PC-3 (cell line): ENCODE results near the gene DUSP22. TPM values are rescaled to one million over a fixed set of nuclear protein-coding genes. Genes with fewer than 3 reads are reported as not detected.

Source experiments
- ATAC-seq: fragments of 200-7000 bp; cut with Tn5 transposase; 2 replicates; pipeline ENCODE4 v1.9.1; 2020; ENCODE audit warnings: mild to moderate bottlenecking, moderate library complexity
- BruUV-seq: library from RNA; stranded (reverse); fragments of 400-500 nt; replicated peaks from 2 replicates; lab custom pipeline; 2021; lab: Mats Ljungman, UMichigan
- CTCF ChIA-PET: fragments of 300-600 bp; sonication (Branson Sonifier 250); formaldehyde crosslinking; loops from one replicate; lab custom pipeline; 2022; ENCODE audit warnings: antibody characterized with exemption; lab: Charles Lee
- POLR2A ChIA-PET: fragments of 300-600 bp; sonication (Branson Sonifier 250); formaldehyde crosslinking; loops from one replicate; lab custom pipeline; 2022; ENCODE audit warnings: antibody characterized with exemption; ENCODE audit not compliant: unreplicated experiment; lab: Charles Lee
- DNase-seq: peaks from one replicate; pipeline ENCODE4 v3.0.0-alpha.2; 2015
- H2AFZ ChIP-seq: fragments of 300-600 bp; sonication (generic); 2 replicates; pipeline ENCODE4 v1.6.0; 2016; ENCODE audit warnings: antibody characterized with exemption, low read length
- H3F3A ChIP-seq: fragments of 300-600 bp; sonication (generic); one replicate; pipeline ENCODE4 v1.6.0; 2017; ENCODE audit warnings: antibody characterized with exemption, low read length, control low read depth, mild to moderate bottlenecking; ENCODE audit not compliant: unreplicated experiment
- H3K27ac ChIP-seq: fragments of 300-600 bp; sonication (generic); 2 replicates; pipeline ENCODE4 v1.5.1; 2016; ENCODE audit warnings: mild to moderate bottlenecking, low read length
- H3K27me3 ChIP-seq: fragments of 300-600 bp; sonication (generic); 2 replicates; pipeline ENCODE4 v1.6.1; 2016; ENCODE audit warnings: low read length, mixed read lengths
- H3K36me3 ChIP-seq: fragments of 300-600 bp; sonication (generic); 2 replicates; pipeline ENCODE4 v1.6.1; 2016; ENCODE audit warnings: low read depth, mixed run types, low read length, mixed read lengths
- H3K4me1 ChIP-seq: fragments of 300-600 bp; sonication (generic); 2 replicates; pipeline ENCODE4 v1.5.1; 2016; ENCODE audit warnings: low read length; ENCODE audit not compliant: insufficient read depth
- H3K4me2 ChIP-seq: fragments of 300-600 bp; sonication (generic); 2 replicates; pipeline ENCODE4 v1.6.0; 2016; ENCODE audit warnings: low read length
- H3K4me3 ChIP-seq: fragments of 300-600 bp; sonication (generic); 2 replicates; pipeline ENCODE4 v1.5.1; 2016; ENCODE audit warnings: mild to moderate bottlenecking, low read length, mixed read lengths
- H3K79me2 ChIP-seq: fragments of 300-600 bp; sonication (generic); 2 replicates; pipeline ENCODE4 v1.6.1; 2017; ENCODE audit warnings: low read length, mixed read lengths
- H3K9ac ChIP-seq: fragments of 300-600 bp; sonication (generic); 2 replicates; pipeline ENCODE4 v1.6.0; 2016; ENCODE audit warnings: mild to moderate bottlenecking, low read length
- H3K9me2 ChIP-seq: fragments of 300-600 bp; sonication (generic); replicated peaks from 2 replicates; pipeline ENCODE4 v1.6.1; 2016; ENCODE audit warnings: mixed run types, low read length, mixed read lengths
- H3K9me3 ChIP-seq: fragments of 300-600 bp; sonication (generic); 2 replicates; pipeline ENCODE4 v1.6.1; 2016; ENCODE audit warnings: low read length, mixed read lengths
- H4K20me1 ChIP-seq: fragments of 300-600 bp; sonication (generic); 2 replicates; pipeline ENCODE4 v1.6.1; 2016; ENCODE audit warnings: low read length, mixed read lengths
- CTCF ChIP-seq: fragments of 300-600 bp; sonication (generic); conservative IDR thresholded peaks from 2 replicates; pipeline ENCODE4 v1.5.1; 2017; ENCODE audit warnings: antibody characterized with exemption, low read depth, mild to moderate bottlenecking, low read length
- EZH2 ChIP-seq: fragments of 300-600 bp; sonication (generic); IDR thresholded peaks from one replicate; pipeline ENCODE4 v1.6.1; 2017; ENCODE audit warnings: antibody characterized with exemption, mild to moderate bottlenecking, low read length; ENCODE audit not compliant: unreplicated experiment
- EZH2phosphoT487 ChIP-seq: fragments of 300-600 bp; sonication (generic); IDR thresholded peaks from 2 replicates; pipeline ENCODE4 v1.6.1; 2018; ENCODE audit warnings: mild to moderate bottlenecking, antibody characterized with exemption, low read length, borderline replicate concordance
- intact Hi-C: fragments of 100-400 bp; cut with micrococcal nuclease; formaldehyde crosslinking; loops from 2 replicates; pipeline ENCODE4 v1.9.0; 2023
- total RNA-seq: library from RNA; depleted of rRNA; stranded (reverse); fragments of >200 nt; gene quantifications from 2 replicates; pipeline ENCODE4 v1.2.3, GENCODE V29; 2014

DUSP22 gene
- total RNA-seq, 1 experiment from 2014 or later, result 37.8 TPM

- no peaks in the 10 kb centered on the region for H3K9me3 ChIP-seq
- intact Hi-C loops, result loop anchor here (2.0 to 10.0 kb wide), 2 partner anchors 166 to 200 kb away; no protein-coding TSS in a partner anchor
- DNase-seq (no peak), ATAC-seq (no peak)
- no peaks in the 10 kb centered on the region for H4K20me1 ChIP-seq
- no peak overlapping the region; the same call in 1 of the 2 replicates for H3K4me3 ChIP-seq
- no peaks in the 10 kb centered on the region for H3K36me3 ChIP-seq
- H3K27ac ChIP-seq, result no peak overlapping the region
- no peaks in the 10 kb centered on the region for H3K79me2 ChIP-seq
- no peak overlapping the region for H3K9ac ChIP-seq
- CTCF ChIA-PET, result no interaction called here
- TF ChIP-seq EZH2phosphoT487 (no peak), CTCF (no peak), EZH2 (no peak)
- H3K4me2 ChIP-seq, result peak overlapping the region; percentile 27; the same call in 1 of the 2 replicates
- H3K4me1 ChIP-seq, result no peaks in the 10 kb centered on the region
- POLR2A ChIA-PET, result no interaction called here
- peak overlapping the region; percentile 8; the same call in 1 of the 2 replicates for H2AFZ ChIP-seq
- H3K9me2 ChIP-seq, result no peaks in the 10 kb centered on the region
- peaks cover 48% of the 10 kb centered on the region for H3K27me3 ChIP-seq
- H3F3A ChIP-seq, result no peaks in the 10 kb centered on the region
- no TSS peak for BruUV-seq
Measured at GRCh38 chr6:389143-389542, 96.9 kb downstream of the DUSP22 start.

GRCh38 chr6:389622-390021 lies 97.3 kb downstream of the DUSP22 start:
- no peaks in the 10 kb centered on the region for H4K20me1 ChIP-seq
- DNase-seq (peak; percentile 29), ATAC-seq (peak; percentile 55)
- POLR2A ChIA-PET, result no interaction called here
- no peaks in the 10 kb centered on the region for H3F3A ChIP-seq
- no peak overlapping the region; the same call in 1 of the 2 replicates for H3K4me3 ChIP-seq
- peak overlapping the region; percentile 27; the same call in 1 of the 2 replicates for H3K4me2 ChIP-seq
- H3K9ac ChIP-seq, result no peak overlapping the region
- no peak overlapping the region for H3K27ac ChIP-seq
- H3K36me3 ChIP-seq, result no peaks in the 10 kb centered on the region
- H3K9me3 ChIP-seq, result no peaks in the 10 kb centered on the region
- H3K9me2 ChIP-seq, result no peaks in the 10 kb centered on the region
- H3K79me2 ChIP-seq, result no peaks in the 10 kb centered on the region
- H3K4me1 ChIP-seq, result no peaks in the 10 kb centered on the region
- peaks cover 51% of the 10 kb centered on the region for H3K27me3 ChIP-seq
- no TSS peak for BruUV-seq
- CTCF ChIA-PET, result no interaction called here
- intact Hi-C loops, result loop anchor here (2.0 to 10.0 kb wide), 3 partner anchors 85 to 201 kb away; no protein-coding TSS in a partner anchor
- H2AFZ ChIP-seq, result peak overlapping the region; percentile 8; the same call in 1 of the 2 replicates
- TF ChIP-seq CTCF (peak; percentile 38), EZH2 (no peak)

- H2AFZ ChIP-seq, result no peak overlapping the region
- no peaks in the 10 kb centered on the region for H3F3A ChIP-seq
- intact Hi-C loops, result loop anchor here (10.0 kb wide), 1 partner anchor 84 kb away; no protein-coding TSS in a partner anchor
- TF ChIP-seq EZH2phosphoT487, result no peak
- no peak for TF ChIP-seq CTCF
- no peak for TF ChIP-seq EZH2
- H4K20me1 ChIP-seq, result no peaks in the 10 kb centered on the region
- no peak overlapping the region for H3K9ac ChIP-seq
- POLR2A ChIA-PET, result no interaction called here
- no peak overlapping the region for H3K4me2 ChIP-seq
- no peak overlapping the region for H3K27ac ChIP-seq
- BruUV-seq, result no TSS peak
- no peaks in the 10 kb centered on the region for H3K79me2 ChIP-seq
- H3K4me1 ChIP-seq, result no peaks in the 10 kb centered on the region
- no peaks in the 10 kb centered on the region for H3K36me3 ChIP-seq
- H3K9me2 ChIP-seq, result no peaks in the 10 kb centered on the region
- no peak overlapping the region for H3K4me3 ChIP-seq
- H3K9me3 ChIP-seq, result no peaks in the 10 kb centered on the region
- no peak for ATAC-seq
- CTCF ChIA-PET, result no interaction called here
- DNase-seq, result no peak
- H3K27me3 ChIP-seq, result peaks cover 65% of the 10 kb centered on the region
Measured at GRCh38 chr6:390914-391558, 98.7 kb downstream of the DUSP22 start.
